Measurements from ENCODE around the gene SPAG17.

SPAG17 gene

DNA sequence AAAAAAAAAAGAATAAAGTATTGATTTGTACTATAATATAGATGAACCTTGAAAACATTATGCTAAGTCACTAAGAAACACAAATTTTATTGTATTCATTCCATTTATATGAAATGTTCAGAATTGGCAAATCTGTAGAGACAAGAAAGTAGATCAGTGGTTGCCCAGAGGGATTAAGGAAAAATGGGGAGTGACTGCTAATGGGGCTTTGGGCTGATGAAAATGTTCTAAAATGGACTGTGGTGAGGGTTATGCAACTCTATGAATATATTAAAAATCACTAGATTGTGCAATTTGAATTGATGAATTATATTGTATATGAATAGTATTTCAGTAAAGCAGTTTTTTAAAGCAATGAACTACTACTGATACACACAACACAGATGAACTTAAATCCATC lies 265.7 kb downstream of the SPAG17 start:
- TF ChIP-seq, protein P1, sequence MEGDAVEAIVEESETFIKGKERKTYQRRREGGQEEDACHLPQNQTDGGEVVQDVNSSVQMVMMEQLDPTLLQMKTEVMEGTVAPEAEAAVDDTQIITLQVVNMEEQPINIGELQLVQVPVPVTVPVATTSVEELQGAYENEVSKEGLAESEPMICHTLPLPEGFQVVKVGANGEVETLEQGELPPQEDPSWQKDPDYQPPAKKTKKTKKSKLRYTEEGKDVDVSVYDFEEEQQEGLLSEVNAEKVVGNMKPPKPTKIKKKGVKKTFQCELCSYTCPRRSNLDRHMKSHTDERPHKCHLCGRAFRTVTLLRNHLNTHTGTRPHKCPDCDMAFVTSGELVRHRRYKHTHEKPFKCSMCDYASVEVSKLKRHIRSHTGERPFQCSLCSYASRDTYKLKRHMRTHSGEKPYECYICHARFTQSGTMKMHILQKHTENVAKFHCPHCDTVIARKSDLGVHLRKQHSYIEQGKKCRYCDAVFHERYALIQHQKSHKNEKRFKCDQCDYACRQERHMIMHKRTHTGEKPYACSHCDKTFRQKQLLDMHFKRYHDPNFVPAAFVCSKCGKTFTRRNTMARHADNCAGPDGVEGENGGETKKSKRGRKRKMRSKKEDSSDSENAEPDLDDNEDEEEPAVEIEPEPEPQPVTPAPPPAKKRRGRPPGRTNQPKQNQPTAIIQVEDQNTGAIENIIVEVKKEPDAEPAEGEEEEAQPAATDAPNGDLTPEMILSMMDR (IDR thresholded peaks at IDR 0.05) = no peak
- Histone ChIP-seq H3K27me3 (no peaks in the 10 kb centered on the region), H3K4me1 (no peaks in the 10 kb centered on the region), H3K36me3 (peaks cover 45 to 56% (median 46%) of the 10 kb centered on the region in 3 donors), H3K27ac (no peak overlapping the region), H3K4me3 (no peak overlapping the region), H3K9me3 (no peaks in the 10 kb centered on the region)
- intact Hi-C loops (cut with DNase I; ENCODE audit: low total_unique reads) = no loop called here
- DNase-seq = no peak

DNA sequence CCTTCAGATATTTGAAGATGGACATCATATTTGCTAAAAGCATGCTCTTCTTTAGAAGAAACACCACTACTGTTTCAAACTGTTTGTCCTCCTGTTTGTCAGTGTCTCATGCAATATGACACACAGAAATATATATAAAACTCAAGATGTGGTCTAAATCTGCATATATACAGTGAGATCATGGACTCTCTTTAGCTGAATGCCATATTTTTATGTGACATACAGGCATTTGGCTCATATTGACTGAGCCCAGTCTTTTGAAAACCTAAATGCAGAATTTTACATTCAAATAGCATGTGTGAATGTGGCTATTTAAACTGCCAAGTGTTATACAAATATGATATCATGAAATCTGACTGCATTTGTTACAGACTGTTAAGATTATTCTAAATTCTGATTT lies 274.0 kb downstream of the SPAG17 start:
- TF ChIP-seq, protein P1 (IDR thresholded peaks at IDR 0.05) = no peak
- DNase-seq = no peak
- Histone ChIP-seq H3K27ac (no peak overlapping the region), H3K4me3 (no peak overlapping the region), H3K27me3 (no peaks in the 10 kb centered on the region), H3K36me3 (peaks cover 58 to 79% (median 62%) of the 10 kb centered on the region in 3 donors), H3K9me3 (no peaks in the 10 kb centered on the region), H3K4me1 (no peaks in the 10 kb centered on the region)
- intact Hi-C loops (cut with DNase I; ENCODE audit: low total_unique reads) = no loop called here

DNA sequence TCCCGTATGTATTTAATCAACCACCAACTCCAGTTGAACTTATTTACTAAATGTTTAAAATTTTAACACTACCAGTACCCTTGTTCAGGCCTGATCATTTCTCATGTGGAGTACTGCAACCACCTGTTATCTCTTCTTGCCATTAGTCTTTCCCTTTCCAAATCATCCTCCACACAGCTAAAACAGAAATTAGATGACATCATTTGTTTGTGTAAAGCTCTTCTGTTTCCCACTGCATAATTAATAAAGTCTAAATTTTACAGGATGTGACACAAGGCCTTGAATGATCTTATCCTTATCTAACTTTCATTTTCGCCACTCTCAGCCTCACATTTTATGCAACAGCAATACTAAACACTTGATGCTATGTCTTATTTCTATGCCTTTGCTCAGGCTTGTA lies 280.0 kb downstream of the SPAG17 start:
- H3K9me3 ChIP-seq = no peaks in the 10 kb centered on the region
- H3K36me3 ChIP-seq = peaks cover 45 to 58% (median 53%) of the 10 kb centered on the region in 3 donors
- no peaks in the 10 kb centered on the region for H3K27me3 ChIP-seq
- DNase-seq = no peak
- intact Hi-C loops (cut with DNase I; ENCODE audit: low total_unique reads) = no loop called here
- no peak overlapping the region for H3K27ac ChIP-seq
- no peaks in the 10 kb centered on the region for H3K4me1 ChIP-seq
- TF ChIP-seq, protein P1 (IDR thresholded peaks at IDR 0.05) = no peak
- H3K4me3 ChIP-seq = no peak overlapping the region

GRCh38 chr1:117904485-117904884 lies 280.5 kb downstream of the SPAG17 start:
- Histone ChIP-seq H3K36me3 (peaks cover 42 to 57% (median 47%) of the 10 kb centered on the region in 3 donors), H3K4me3 (no peak overlapping the region), H3K9me3 (no peaks in the 10 kb centered on the region), H3K27me3 (no peaks in the 10 kb centered on the region), H3K27ac (no peak overlapping the region), H3K4me1 (no peaks in the 10 kb centered on the region)
- intact Hi-C loops (cut with DNase I; ENCODE audit: low total_unique reads) = no loop called here
- TF ChIP-seq, protein P1 (IDR thresholded peaks at IDR 0.05) = no peak
- DNase-seq = no peak
